RKO (cell line): ENCODE results near the gene PRSS35.
A peak's percentile ranks its signal among the peaks of the same experiment; 100 is the strongest.
"Not testable (repeated sequence)": the region's sequence is repeated elsewhere in the genome, so short reads cannot be mapped to it uniquely, and the experiment has no call there.

ENCODE experiments used
- DNase-seq: peaks from one replicate; pipeline ENCODE4 v3.0.0-alpha.2; 2016; ENCODE audit warnings: low spot score

Gene PRSS35, protein sequence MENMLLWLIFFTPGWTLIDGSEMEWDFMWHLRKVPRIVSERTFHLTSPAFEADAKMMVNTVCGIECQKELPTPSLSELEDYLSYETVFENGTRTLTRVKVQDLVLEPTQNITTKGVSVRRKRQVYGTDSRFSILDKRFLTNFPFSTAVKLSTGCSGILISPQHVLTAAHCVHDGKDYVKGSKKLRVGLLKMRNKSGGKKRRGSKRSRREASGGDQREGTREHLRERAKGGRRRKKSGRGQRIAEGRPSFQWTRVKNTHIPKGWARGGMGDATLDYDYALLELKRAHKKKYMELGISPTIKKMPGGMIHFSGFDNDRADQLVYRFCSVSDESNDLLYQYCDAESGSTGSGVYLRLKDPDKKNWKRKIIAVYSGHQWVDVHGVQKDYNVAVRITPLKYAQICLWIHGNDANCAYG

DNA sequence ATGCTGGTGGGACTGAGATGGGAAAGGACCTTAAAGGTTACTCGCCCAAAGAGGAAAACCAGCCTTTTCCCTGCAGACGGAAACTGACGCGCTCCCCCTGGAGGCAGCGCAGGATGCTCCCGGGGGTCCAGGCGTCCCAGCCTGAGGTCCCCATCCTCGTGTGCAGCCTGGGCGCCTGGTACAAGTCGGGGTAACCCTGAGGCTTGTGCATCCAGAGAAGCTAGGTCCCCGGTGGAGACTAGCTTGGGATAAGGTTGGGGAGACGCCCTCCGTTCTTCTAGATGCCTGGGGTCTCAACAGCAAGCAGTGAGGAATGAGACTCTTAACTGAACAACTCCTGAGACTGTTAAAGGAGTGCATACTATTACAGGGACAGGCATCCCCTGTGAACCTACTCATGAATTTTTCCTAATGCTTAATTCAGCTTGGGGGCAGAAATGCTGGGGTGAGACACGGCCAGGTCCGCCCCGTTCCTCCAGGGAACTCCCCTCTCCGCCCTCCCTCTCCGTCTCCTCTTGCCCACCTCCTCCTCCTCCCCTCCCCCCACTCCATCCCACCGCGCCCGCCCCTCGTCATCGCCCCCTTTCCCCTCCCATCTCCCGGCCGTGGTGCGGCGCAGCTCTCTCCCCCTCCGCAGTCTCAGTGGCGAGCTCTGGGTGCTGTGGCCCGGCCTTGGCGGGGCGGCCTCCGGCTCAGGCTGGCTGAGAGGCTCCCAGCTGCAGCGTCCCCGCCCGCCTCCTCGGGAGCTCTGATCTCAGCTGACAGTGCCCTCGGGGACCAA is at the start of gene PRSS35:
PRSS35 (plus strand) TSS at position 634 of the 781 bp plus-strand sequence. CDS start 10,908 bp downstream, outside the sequence.
- peak; percentile 11 for DNase-seq

DNA sequence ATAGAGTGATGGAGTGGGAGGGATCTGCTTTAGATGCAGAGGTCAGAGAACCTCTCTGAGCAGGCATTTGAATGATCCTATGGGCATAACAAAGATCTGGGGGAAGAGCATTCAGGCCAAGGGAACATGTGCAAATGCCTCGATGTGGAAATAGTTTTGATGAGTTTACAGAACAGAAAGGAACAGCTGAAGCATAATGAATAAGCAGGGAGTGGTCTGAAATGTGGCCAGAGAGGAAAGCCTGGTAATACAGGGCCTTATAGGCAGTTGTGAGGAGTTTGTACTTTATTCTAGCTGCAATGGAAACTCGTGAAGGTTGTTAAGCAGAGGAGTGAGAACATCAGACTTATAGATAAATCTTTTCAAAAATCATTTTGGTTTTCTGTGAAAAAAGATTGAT is 48.4 kb upstream of the PRSS35 start:
- DNase-seq: no peak

DNA sequence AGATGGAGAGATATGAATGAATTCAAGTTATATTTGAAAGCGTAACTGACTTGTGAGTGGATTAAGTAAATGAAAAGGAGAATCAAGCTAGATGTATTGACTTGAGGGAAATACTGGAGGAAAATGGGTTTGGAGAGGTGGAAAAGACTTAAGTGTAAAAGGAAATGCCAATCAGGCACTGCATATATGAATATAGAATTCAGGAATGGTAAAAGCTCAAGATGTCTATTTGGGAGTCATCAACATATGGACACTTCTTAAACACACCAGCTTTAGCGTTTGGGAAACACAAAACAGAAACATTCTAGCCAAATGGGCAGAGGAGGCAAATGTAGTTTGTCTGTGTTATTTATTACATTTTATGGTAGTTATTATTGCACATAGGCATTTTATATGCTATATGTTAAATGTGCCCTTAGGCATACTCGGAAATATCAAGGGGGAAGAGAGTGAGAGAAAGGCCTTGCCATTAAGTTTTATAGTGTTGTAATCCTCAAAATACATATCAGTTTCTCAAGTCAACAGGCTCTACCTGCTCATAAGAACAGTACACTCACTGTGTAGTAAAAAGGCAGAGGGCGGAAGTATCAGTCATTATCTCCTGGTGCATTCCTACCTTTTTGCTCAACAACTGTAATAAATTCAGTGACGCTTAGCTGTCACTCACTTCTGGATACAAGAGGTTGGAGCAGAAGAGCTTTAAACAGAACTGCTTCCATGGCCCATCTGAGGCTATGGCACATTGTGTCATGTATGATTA is 47.8 kb upstream of the PRSS35 start:
- no peak for DNase-seq

DNA sequence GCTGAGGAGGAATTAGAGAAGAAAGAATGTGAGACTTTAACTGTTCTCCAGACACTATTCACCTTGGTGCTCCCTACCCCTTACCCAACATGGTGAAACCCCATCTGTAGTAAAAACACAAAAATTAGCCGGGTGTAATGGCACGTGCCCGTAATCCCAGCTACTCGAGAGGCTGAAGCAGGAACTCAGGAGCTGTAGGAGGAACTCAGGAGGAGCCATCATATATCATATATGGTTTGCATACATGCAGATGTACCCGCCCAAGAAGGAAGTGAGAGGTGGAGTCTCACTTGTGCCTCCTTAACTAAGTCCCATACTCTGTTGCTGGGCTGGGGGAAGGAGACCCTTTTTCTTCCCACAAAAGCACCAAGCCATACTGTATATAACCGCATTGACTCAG is 46.0 kb upstream of the PRSS35 start:
- DNase-seq: no peak

DNA sequence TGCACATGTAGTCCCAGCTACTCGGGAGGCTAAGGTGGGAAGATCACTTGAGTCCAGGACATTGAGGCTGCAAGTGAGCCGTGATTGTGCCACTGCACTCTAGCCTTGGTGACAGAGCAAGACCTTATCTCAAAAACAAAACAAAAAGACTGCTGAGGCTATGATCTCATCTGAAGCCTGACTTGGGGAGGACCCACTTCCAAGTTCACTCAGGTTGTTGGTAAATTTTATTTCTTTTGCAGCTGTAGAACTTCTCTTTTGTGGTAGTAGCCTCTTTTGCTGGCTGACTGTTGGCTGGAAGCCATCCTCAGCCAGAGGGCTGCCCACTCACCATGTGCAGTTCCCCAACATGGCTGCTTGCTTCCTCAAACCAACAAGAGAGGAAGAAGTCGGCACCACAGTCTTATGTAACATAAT is 44.7 kb upstream of the PRSS35 start:
- no peak for DNase-seq

DNA sequence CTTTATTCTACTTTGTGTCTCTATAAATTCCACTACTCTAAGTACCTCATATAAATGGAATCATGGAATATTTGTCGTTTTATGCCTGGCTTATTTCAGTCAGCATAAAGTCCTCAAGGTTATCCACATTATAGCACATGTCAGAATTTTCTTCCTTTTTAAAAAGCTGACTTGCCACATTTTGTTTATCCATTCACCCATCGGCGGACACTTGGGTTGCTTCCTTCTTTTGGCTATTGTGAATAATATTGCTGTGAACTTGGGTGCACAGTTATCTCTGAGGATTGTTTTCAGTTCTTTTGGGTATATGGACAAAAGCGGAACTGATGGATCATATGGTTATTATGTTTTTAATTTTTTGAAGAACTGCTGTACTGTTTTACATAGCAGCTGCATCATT is 42.3 kb upstream of the PRSS35 start:
- DNase-seq: no peak

DNA sequence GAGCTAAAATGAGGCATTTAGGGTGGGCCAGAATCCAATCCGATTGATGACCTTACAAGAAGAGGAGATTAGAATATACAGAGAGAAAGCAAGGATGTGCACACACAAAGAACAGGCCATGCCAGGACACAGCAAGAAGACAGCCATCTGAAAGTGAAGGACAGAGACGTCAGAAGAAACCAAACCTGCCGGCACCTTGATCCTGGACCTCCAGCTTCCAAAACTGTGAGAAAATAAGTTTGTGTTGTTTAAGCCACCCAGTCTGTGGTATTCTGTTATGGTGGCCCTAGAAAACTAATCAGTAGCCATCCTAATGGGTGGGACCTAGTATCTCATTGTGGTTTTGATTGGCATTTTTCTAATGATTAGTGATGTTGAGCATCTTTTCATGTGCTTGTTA is 41.7 kb upstream of the PRSS35 start:
- no peak for DNase-seq

DNA sequence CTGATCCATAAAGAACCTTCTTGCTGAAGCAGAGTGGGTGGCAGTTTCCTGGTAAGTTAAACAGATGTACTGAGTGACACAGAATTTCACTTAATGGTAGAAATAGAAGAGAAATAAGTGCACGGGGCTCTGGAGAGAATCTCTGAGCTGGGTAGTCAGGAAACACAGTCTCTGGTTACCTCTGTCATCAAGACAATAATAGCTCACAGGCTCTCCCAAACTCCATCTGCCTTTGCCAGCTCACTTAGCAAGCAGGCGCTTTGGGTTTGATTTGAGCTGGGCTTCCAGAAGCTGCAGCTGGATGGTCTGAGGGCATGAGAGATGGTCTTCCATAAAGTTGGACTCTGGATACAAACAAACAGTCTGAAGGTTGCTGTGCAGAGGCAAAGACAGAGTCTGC is 39.6 kb upstream of the PRSS35 start:
- no peak for DNase-seq

DNA sequence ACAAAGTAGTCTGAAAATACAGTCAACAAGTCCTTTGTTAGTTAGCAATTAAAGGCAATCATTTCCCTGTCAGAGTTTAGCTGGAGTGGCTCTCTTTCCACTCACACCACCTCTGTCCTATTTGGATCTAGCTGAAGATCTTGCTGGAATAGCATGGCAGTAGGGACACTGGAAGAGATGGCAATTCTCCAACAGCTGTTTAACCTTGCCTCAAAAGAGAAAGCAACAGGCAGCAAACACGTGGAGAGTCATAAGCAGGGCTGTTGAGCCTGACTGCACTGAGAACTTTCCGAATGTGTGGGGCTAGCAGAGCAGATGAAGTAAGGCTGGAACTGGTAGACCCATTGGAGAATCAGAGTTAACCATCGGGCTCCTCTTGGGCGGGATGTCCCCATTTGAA is 38.0 kb upstream of the PRSS35 start:
- DNase-seq: no peak

DNA sequence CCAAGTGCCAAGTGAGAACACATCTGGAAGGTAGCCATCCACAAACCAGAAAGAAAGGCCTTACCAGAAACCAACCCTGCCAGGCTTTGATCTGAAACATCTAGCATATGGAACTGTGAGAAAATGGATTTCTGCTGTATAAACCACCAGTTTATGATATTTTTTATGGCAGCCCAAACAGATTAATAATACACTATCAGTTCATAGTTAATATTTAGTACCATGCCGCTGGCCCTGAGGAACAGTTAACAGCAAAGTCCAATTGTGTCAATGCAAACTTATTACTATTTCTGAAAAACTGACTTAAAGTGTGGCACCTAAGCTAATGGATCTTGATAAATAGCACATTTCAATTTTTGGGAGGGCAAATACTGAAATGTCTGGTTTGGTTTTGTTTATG is 35.4 kb upstream of the PRSS35 start:
- DNase-seq: no peak

DNA sequence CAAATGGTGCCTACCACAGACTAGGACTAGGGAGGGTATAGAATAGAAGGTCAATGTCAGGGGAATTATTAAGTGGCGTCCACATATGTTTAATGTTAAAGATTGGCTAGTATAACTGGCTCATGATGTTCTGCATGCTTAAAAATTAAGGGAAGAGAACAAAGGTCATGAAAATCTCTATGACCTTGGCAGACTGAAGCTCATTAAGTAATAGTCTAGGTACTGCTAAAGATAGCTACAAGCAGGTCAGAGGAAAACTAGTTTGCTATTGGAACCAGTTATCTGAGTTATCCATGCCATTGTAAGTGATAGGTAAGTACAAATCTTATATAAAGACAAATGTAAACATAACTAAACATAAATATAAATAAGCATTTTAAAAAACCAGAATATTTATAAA is 32.9 kb upstream of the PRSS35 start:
- no peak for DNase-seq

DNA sequence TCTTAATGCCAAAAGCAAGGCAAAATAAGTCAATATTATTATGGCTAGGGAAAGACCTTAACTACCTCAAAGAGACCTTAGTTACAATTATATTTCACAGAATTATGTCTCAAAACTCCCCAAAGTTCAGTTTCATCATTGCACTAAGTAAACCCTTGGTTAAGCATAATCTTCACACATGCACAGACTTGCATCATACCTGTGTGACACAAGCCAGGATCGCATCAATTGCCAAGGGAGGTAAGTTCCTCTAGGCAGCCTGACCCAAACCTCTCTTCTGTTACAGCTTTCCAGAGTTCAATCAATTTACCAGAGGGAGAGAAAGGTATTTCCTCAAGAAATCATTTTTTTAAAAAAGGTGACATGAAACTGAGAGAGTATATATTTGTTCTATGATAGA is 31.9 kb upstream of the PRSS35 start:
- DNase-seq: no peak

DNA sequence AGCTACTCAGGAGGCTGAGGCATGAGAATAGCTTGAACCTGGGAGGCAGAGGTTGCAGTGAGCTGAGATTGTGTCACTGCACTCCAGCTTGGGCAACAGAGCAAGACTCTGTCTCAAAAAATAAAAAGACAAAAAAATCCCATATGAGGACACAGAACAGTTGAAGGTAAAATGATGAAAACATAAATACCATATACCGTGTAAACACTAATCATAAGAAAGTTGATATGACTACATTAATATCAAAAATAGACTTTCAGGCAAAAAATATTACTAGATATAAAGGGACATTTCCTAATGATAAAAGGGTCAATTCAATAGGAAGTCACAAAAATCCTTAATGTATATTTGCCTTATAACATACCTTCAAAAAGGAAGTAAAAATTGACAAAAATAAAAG is 30.4 kb upstream of the PRSS35 start:
- not testable (repeated sequence) for DNase-seq

DNA sequence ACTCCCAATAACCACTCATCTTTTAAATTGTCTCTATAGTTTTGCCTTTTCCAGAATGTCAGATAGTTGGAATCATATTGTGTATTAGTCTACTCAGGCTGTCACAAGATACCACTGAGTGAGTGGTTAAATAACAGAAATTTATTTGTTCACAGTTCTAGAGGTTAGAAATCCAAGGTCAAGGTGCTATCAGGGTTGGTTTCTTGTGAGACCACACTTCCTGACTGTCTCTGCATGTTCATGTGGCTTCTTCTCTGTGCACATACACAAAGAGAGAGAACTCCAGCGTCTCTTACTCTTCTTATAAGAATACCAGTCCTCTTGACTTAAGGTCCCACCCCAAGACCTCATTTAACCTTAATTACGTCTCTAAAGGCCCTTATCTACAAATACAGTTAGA is 23.9 kb upstream of the PRSS35 start:
- no peak for DNase-seq

DNA sequence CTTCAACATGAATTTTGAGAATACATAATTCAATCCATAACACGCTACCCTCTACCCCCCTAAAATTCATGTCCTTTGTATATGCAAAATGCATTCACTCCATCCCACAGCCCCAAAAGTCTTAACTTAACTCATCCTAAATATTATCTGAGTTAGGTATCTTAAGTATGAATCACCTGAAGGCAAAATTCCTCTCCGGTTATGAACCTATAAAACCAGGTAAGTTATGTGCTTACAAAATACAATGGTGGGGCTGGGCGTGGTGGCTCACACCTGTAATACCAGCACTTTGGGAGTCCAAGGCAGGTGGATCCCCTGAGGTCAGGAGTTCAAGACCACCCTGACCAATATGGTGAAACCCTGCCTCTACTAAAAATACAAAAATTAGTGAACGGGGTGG is 23.5 kb upstream of the PRSS35 start:
- DNase-seq: no peak

DNA sequence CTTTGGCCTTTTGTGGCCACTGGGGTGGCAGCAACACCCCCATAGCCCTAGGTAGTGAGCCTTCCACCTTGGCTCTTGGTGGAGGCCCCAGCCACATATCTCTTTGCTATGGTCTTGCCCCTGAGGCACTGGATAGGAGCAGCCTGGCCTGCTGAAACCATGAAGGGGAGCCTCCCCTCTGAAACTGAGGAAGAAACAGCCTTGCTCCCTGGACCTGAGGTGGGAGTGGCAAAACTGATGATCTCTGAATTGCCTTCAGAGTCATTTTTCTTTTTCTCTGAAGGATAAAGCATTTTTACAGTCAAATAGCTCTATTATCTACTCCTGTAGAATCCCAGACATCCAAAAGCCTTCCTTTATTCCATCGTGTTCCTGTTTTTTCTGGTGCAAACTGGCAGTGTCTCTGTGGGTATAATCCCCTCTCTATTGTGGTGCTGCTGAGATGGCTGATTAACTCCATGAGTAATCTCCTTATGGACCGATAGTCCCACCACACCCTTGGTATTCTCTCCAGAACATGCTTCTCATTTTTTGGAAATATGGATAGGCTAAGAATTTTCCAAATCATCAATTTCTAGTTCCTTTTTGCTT is 22.0 kb upstream of the PRSS35 start:
- no peak for DNase-seq

DNA sequence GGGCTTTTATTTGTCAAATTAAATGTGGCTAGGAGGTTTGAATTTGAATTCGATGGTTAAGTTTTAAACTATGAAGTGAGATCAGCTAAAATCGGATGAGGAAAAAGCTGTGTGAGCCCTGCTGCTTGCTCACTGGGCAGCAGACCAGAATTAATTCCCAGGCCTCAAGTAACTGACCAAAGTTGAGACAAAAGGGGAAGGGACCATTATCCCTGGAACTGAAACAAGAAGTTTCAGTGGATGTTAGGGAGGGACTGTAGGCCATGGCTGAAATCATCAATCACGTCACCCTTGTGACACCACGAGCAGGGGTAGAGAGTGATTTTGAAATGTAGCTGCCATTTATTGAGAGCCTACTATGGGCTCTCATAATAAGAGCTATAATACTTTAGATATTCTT is 7.0 kb upstream of the PRSS35 start:
- DNase-seq: no peak

DNA sequence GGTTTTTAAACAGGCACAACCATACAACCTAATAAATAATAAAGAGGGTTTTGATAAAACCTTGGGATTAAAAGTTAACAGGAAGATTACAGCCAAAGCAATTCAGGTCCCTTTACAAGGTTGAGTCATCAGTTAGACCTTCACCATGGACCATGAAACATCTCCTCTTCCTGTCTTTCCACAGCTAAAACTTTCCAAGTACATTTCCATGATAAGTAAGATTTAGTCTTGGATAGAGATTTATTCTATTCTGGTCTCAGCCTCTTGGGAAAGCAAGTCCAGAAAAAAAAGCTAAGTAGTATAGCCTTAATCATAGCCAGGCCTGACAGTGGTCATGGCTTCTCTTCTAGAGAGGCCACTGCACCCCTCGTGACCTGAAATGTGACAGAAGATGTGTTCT is 2.9 kb upstream of the PRSS35 start:
- DNase-seq: no peak

DNA sequence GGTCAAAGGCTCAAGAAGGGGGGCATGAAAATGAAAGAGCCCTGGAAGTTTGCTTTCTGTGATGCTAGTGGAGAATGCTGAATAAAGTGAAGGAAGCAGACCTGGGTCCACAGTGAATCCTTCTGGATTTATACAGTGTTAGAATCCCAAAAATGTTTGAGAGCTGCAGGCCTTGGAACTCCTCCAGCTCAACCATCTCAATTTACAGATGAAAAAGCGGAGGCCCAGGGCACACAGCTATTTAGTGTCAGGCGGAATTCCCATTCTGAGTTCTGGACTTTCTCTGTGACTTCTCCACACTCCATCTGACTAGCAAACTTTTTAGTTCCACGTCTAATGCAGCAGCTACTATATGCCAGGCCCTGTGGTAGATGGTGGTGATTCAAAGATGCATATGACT is 1.5 kb upstream of the PRSS35 start:
- DNase-seq: no peak

DNA sequence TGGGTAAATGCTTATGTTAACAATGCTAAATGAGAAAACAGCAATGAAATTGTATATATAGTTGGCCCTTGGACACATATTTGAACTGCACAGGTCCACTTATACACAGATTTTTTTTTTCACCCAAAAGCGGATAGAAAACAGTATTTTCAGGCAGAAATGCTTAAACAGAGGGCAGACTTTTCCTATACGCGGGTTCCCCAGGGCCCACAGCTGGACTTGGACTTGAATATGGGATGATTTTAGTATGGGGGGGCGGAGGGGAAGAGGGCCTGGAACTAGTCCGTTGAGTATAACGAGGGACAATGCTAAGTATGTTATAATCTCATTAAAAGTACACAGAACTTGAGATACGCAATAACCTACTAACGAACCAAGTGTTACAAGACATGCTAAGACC is 1.1 kb upstream of the PRSS35 start:
- no peak for DNase-seq

DNA sequence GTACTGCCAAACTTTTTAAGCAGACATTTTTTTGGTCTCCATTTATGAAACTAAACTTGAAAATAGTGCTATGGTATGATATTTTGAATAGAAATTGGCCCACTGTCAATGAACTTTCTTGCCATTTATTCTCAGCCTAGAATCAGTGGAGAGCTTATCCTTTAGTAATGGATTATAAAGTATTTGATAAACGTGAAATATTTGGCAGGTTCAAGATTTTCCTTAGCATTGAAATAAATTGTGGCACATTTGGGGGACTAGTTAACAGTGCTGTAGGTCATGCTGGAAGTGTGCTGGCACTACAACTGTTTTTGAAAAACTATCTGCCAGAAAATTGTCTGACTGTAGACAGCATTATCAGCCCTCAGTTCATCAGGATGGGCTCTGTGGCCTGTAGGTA is 2.1 kb downstream of the PRSS35 start:
- DNase-seq: no peak

DNA sequence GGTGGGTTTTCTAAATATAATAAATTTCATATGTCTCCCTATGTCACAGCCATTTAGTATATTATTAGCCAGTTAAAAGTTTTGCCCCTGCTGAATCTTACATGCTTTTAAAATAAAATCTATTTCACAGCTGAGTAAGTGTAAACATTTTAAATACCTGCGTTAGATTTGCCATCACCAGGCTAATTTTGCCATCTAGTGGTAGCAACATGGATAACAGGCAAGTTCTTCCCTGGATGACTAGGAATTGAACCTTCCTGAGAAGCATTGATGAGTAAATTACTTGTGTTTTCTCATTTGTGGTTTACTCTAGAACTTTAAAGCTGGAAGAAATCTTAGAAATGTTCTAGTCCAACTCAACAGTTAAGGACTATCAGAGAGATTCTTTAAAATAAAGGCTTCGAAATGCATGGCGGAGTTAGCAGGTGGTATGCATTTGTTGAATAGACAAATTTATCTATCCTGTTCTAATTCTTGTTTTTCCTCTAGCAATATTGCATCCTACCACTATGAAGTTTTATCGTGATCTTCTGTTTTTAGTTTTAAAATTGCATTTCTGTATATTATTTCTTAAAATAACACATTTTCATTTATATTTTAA is 2.6 kb downstream of the PRSS35 start:
- DNase-seq: peak; percentile 68
